GM23338 (cell line): Measurements from ENCODE around the gene MYLK2. TPM values are rescaled to one million over a fixed set of nuclear protein-coding genes. Genes with fewer than 3 reads are reported as not detected.

Source experiments
- EZH2phosphoT487 ChIP-seq: fragments of 200-600 bp; sonication (generic); IDR thresholded peaks from one replicate; pipeline ENCODE4 v1.8.1; 2018; ENCODE audit warnings: antibody characterized with exemption; ENCODE audit not compliant: unreplicated experiment
- JUNB ChIP-seq: IDR thresholded peaks from one replicate; pipeline ENCODE4 v1.6.1; 2016; ENCODE audit warnings: antibody characterized with exemption; ENCODE audit not compliant: unreplicated experiment
- POLR2AphosphoS5 ChIP-seq: IDR thresholded peaks from 2 replicates; pipeline ENCODE4 v1.6.1; 2016; ENCODE audit warnings: antibody characterized with exemption, low read depth
- REST ChIP-seq: IDR thresholded peaks from one replicate; pipeline ENCODE4 v1.6.1; 2018; ENCODE audit warnings: antibody characterized with exemption; ENCODE audit not compliant: unreplicated experiment
- ZNF331 ChIP-seq: fragments of 250-450 bp; sonication (Bioruptor Pico); IDR thresholded peaks from 2 replicates; pipeline ENCODE4 v1.5.0; 2020; ENCODE audit warnings: low read depth, mild to moderate bottlenecking, moderate library complexity
- polyA plus RNA-seq: library from polyadenylated mRNA; unstranded; fragments of >200 nt; fragmentation: Nextera tagmentation; extraction: Ambion mirVana; gene quantifications from 2 replicates; pipeline ENCODE4 v1.2.1, GENCODE V29; 2016
- total RNA-seq: library from RNA; depleted of rRNA; stranded (reverse); fragments of >200 nt; shearing (Covaris generic); gene quantifications from 2 replicates; pipeline ENCODE4 v1.2.3, GENCODE V29; 2014
- TF ChIP-seq, protein P1 (sequence below): fragments of 250-450 bp; sonication (Bioruptor Pico); IDR thresholded peaks from 2 replicates; pipeline ENCODE4 v1.5.0; 2020; ENCODE audit warnings: mild to moderate bottlenecking, moderate library complexity
- TF ChIP-seq, protein P2 (sequence below), 2 experiments: fragments of 200-600 bp in 1 of 2; sonication (generic) in 1 of 2; conservative IDR thresholded peaks; 2 replicates each; pipeline versions ENCODE4 v1.5.1 to v1.6.1; 2016 to 2017; ENCODE audit warnings: antibody characterized with exemption in 2 of 2, low read depth in 2 of 2, mild to moderate bottlenecking in 2 of 2, moderate library complexity in 1 of 2

MYLK2 gene
- total and polyA plus RNA-seq, 2 experiments from 2014 or later = 0.21 to 0.28 TPM

DNA sequence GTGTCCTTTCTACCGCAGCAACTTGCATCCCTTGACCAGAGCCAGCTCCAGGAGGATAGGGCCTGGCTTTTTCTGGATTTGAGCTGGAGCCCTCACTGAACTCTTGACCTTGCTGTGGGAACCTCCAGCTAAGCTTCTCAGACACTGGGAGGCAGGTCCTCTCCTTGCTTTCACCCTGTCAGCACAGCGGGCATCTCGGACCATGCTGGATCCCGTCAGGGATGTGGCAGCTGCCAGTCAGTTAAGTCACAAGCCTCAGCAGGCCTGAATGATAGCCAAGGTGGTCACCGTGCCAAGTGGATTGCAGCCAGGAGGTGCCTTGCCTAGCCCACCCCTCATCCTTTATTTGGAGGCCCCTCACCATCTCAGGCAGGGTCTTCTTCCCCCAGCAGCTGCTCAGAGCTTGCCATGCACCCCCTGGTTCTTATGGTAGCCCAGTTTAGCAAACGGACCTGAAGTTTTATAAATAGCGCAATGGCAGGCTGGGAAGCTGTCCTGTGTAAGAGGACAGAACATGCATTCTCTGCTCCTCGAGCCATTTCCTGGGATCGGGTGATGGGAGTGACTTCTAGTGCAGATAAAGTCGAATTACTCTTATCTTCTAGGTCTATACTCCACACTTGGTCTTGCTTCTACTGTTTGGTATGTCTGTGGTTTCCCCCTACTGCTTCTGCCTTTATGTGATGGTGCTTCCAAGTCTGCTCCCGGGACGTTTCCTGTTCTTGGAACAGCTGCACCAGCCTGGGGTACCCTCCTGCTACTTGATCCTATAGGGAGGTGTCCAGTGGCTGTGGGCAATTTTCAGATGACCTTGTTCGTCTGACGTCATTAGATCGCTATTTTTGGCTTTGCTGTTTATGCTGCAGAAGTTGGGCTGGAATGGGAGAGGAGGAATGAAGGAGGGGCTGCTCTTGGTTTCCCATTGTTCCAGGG lies 7.1 kb upstream of the MYLK2 start (continued):
- TF ChIP-seq, protein P1, sequence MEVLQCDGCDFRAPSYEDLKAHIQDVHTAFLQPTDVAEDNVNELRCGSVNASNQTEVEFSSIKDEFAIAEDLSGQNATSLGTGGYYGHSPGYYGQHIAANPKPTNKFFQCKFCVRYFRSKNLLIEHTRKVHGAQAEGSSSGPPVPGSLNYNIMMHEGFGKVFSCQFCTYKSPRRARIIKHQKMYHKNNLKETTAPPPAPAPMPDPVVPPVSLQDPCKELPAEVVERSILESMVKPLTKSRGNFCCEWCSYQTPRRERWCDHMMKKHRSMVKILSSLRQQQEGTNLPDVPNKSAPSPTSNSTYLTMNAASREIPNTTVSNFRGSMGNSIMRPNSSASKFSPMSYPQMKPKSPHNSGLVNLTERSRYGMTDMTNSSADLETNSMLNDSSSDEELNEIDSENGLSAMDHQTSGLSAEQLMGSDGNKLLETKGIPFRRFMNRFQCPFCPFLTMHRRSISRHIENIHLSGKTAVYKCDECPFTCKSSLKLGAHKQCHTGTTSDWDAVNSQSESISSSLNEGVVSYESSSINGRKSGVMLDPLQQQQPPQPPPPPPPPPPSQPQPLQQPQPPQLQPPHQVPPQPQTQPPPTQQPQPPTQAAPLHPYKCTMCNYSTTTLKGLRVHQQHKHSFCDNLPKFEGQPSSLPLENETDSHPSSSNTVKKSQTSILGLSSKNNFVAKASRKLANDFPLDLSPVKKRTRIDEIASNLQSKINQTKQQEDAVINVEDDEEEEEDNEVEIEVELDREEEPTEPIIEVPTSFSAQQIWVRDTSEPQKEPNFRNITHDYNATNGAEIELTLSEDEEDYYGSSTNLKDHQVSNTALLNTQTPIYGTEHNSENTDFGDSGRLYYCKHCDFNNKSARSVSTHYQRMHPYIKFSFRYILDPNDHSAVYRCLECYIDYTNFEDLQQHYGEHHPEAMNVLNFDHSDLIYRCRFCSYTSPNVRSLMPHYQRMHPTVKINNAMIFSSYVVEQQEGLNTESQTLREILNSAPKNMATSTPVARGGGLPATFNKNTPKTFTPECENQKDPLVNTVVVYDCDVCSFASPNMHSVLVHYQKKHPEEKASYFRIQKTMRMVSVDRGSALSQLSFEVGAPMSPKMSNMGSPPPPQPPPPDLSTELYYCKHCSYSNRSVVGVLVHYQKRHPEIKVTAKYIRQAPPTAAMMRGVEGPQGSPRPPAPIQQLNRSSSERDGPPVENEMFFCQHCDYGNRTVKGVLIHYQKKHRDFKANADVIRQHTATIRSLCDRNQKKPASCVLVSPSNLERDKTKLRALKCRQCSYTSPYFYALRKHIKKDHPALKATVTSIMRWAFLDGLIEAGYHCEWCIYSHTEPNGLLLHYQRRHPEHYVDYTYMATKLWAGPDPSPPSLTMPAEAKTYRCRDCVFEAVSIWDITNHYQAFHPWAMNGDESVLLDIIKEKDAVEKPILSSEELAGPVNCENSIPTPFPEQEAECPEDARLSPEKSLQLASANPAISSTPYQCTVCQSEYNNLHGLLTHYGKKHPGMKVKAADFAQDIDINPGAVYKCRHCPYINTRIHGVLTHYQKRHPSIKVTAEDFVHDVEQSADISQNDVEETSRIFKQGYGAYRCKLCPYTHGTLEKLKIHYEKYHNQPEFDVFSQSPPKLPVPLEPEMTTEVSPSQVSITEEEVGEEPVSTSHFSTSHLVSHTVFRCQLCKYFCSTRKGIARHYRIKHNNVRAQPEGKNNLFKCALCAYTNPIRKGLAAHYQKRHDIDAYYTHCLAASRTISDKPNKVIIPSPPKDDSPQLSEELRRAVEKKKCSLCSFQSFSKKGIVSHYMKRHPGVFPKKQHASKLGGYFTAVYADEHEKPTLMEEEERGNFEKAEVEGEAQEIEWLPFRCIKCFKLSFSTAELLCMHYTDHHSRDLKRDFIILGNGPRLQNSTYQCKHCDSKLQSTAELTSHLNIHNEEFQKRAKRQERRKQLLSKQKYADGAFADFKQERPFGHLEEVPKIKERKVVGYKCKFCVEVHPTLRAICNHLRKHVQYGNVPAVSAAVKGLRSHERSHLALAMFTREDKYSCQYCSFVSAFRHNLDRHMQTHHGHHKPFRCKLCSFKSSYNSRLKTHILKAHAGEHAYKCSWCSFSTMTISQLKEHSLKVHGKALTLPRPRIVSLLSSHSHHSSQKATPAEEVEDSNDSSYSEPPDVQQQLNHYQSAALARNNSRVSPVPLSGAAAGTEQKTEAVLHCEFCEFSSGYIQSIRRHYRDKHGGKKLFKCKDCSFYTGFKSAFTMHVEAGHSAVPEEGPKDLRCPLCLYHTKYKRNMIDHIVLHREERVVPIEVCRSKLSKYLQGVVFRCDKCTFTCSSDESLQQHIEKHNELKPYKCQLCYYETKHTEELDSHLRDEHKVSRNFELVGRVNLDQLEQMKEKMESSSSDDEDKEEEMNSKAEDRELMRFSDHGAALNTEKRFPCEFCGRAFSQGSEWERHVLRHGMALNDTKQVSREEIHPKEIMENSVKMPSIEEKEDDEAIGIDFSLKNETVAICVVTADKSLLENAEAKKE (CRISPR knock-in tag) = no peak
- TF ChIP-seq ZNF331 (no peak), EZH2phosphoT487 (no peak), JUNB (no peak), REST (no peak), POLR2AphosphoS5 (no peak)
- TF ChIP-seq, protein P2, sequence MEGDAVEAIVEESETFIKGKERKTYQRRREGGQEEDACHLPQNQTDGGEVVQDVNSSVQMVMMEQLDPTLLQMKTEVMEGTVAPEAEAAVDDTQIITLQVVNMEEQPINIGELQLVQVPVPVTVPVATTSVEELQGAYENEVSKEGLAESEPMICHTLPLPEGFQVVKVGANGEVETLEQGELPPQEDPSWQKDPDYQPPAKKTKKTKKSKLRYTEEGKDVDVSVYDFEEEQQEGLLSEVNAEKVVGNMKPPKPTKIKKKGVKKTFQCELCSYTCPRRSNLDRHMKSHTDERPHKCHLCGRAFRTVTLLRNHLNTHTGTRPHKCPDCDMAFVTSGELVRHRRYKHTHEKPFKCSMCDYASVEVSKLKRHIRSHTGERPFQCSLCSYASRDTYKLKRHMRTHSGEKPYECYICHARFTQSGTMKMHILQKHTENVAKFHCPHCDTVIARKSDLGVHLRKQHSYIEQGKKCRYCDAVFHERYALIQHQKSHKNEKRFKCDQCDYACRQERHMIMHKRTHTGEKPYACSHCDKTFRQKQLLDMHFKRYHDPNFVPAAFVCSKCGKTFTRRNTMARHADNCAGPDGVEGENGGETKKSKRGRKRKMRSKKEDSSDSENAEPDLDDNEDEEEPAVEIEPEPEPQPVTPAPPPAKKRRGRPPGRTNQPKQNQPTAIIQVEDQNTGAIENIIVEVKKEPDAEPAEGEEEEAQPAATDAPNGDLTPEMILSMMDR (conservative IDR thresholded peaks at IDR 0.05; ENCODE audit: low read depth in 2 of 2) = no peak
